Heart left ventricle (tissue), 13 donors: ENCODE results near the gene COQ4.

Experiments
- CTCF ChIP-seq, 12 donors: fragments of 200-600 bp; sonication (generic) in 4 of 12; IDR thresholded peaks; one replicate each; pipeline versions ENCODE4 v1.5.0 to v1.8.0; 2018 to 2022; ENCODE audit warnings: antibody characterized with exemption in 12 of 12, mild to moderate bottlenecking in 5 of 12
- POLR2A ChIP-seq, 2 donors: fragments of 450-650 bp; IDR thresholded peaks; one replicate each; pipeline ENCODE4 v1.6.1; 2017; ENCODE audit warnings: antibody characterized with exemption in 2 of 2, mild to moderate bottlenecking in 2 of 2, moderate library complexity in 2 of 2
- donor health status: ischemic (EF 13 %, LVEDD 7.1; RV severe dilation, severe dysfunction).
- donor health status: DM: no; HTN: yes; CAD: no.
- donor health status: DM: no; HTN: no; CAD: no.
- donor health status: ischemic (EF 25% LVEDD 6.9; RV normal size, moderate dysfunction).
- donor health status: ischemic (EF 25% LVEDD 5.7; RV mildly dilated, moderate dysfunction).
- donor health status: ischemic (EF 35%, LVEDD 5.7; RV mildly dilated, moderate dysfunction).
- donor health status: nonischemic (EF 11% LVEDD 7.7; RV severe dilation, severe dysfunction).
- donor health status: DM: yes; HTN: yes; CAD: no.
- donor health status: PGD.
- donor health status: ischemic (EF 29% LVEDD 5.4; RV normal size, mild dysfunction).
- donor health status: nonischemic (EF 23%, LVEDD 6.1; RV moderate dilation, normal function).

GRCh38 chr9:128369024-128369706 is 46.5 kb downstream of the COQ4 start:
- no peak for TF ChIP-seq POLR2A (IDR thresholded peaks at IDR 0.05)
- no peak for TF ChIP-seq CTCF (IDR thresholded peaks at IDR 0.05)
